T-helper 1 cell treated with Interleukin-12 subunit alpha and Interleukin-12 subunit beta and Interleukin-4 antibody, amounts not matched to agents 30 ng/mL and 1 ng/mL, for 36 hours (primary cell): ENCODE results near the gene PHF20. TPM values are rescaled to one million over a fixed set of nuclear protein-coding genes. Genes with fewer than 3 reads are reported as not detected.

Experiments used
- total RNA-seq: library from RNA; stranded (reverse); gene quantifications from 2 replicates; pipeline ENCODE4 v1.2.3, GENCODE V29; 2022

Gene PHF20
- total RNA-seq, 1 donor from 2014 or later, result 62.7 TPM

Other genes starting within 250 kb of the PHF20 start
- not detected in 2 replicates for gene C20orf173, start 242.4 kb upstream of the PHF20 start, total RNA-seq
- gene ERGIC3, start 229.9 kb upstream of the PHF20 start, total RNA-seq, result 140 and 149 TPM in 2 replicates
- 2.6 and 2.9 TPM in 2 replicates for gene SPAG4, start 156.2 kb upstream of the PHF20 start, total RNA-seq
- gene CPNE1, start 107.1 kb upstream of the PHF20 start, total RNA-seq, result 266 and 276 TPM in 2 replicates
- 127 TPM in 2 replicates for gene RBM12, start 107.1 kb upstream of the PHF20 start, total RNA-seq
- gene NFS1, start 72.7 kb upstream of the PHF20 start, total RNA-seq, result 25.0 and 27.6 TPM in 2 replicates
- gene ROMO1, start 72.6 kb upstream of the PHF20 start, total RNA-seq, result 86.0 and 91.8 TPM in 2 replicates
- gene RBM39, start 29.8 kb upstream of the PHF20 start, total RNA-seq, result 387 and 394 TPM in 2 replicates
- 41.0 and 43.3 TPM in 2 replicates for gene SCAND1, start 182.5 kb downstream of the PHF20 start, total RNA-seq
- gene CNBD2, start 196.6 kb downstream of the PHF20 start, total RNA-seq, result 2.2 and 4.6 TPM in 2 replicates